ENCODE data around the gene ELL3. TPM values are rescaled to one million over a fixed set of nuclear protein-coding genes. Genes with fewer than 3 reads are reported as not detected.
"Not testable (repeated sequence)": the region's sequence is repeated elsewhere in the genome, so short reads cannot be mapped to it uniquely, and the experiment has no call there.

Gene ELL3, protein sequence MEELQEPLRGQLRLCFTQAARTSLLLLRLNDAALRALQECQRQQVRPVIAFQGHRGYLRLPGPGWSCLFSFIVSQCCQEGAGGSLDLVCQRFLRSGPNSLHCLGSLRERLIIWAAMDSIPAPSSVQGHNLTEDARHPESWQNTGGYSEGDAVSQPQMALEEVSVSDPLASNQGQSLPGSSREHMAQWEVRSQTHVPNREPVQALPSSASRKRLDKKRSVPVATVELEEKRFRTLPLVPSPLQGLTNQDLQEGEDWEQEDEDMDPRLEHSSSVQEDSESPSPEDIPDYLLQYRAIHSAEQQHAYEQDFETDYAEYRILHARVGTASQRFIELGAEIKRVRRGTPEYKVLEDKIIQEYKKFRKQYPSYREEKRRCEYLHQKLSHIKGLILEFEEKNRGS
- total RNA-seq, result 1 to 10 TPM; 1.4 to 2.4 TPM

DNA sequence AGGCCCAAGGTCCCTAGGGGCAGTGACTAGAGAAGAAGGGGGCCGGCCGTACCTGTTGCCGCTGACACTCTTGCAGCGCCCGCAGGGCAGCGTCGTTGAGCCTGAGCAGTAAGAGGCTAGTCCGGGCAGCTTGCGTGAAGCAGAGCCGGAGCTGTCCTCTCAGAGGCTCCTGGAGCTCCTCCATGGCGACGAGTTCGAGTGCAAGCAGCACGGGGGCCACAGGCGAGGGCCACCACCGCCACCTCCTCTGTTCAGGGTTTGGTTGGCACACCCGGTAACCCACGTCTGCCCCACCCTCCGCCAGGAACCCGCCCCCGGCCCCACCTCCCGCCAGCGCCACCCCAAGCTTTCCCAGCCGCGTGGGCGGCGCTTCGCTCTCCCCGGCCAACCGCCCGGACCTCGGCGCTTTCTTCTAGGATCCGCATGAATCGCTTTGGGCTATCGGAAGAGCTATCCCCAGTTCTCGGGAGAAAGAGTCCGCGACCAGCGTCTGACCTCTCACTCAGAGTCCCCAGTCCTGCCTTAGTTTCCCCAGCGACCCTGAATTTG, at the start of gene ELL3:
ELL3 (minus strand) TSS at position 249 of the 549 bp plus-strand sequence; CDS start at position 184, 65 bp downstream.
- peak; percentile 78 for DNase-seq
- peaks cover 7% of the 10 kb centered on the region for H3K36me3 Mint-ChIP-seq
- H3K9me3 Mint-ChIP-seq, result no peaks in the 10 kb centered on the region
- no peaks in the 10 kb centered on the region for H3K27me3 Mint-ChIP-seq
- H3K4me3 Mint-ChIP-seq, result peak within 1 kb of the TSS; percentile 86
- H3K4me1 Mint-ChIP-seq, result peaks cover 26% of the 10 kb centered on the region
- peak within 1 kb of the TSS; percentile 96 for H3K27ac Mint-ChIP-seq

GRCh38 chr15:43826029-43826507, 49.3 kb upstream of the ELL3 start:
- peak overlapping the region; percentile 88 for H3K4me3 Mint-ChIP-seq
- peaks cover 3% of the 10 kb centered on the region for H3K9me3 Mint-ChIP-seq
- peaks cover 48% of the 10 kb centered on the region for H3K4me1 Mint-ChIP-seq

GRCh38 chr15:43825305-43825704, 48.5 kb upstream of the ELL3 start:
- Mint-ChIP-seq H3K4me3 (peak overlapping the region; percentile 22), H3K4me1 (peaks cover 50% of the 10 kb centered on the region)

More at GRCh38 chr15:43826029-43826507, 49.3 kb upstream of the ELL3 start:
- peak overlapping the region; percentile 96 for H3K27ac Mint-ChIP-seq
- H3K27me3 Mint-ChIP-seq, result no peaks in the 10 kb centered on the region
- peaks cover 53% of the 10 kb centered on the region for H3K36me3 Mint-ChIP-seq
- no peak for DNase-seq

DNA sequence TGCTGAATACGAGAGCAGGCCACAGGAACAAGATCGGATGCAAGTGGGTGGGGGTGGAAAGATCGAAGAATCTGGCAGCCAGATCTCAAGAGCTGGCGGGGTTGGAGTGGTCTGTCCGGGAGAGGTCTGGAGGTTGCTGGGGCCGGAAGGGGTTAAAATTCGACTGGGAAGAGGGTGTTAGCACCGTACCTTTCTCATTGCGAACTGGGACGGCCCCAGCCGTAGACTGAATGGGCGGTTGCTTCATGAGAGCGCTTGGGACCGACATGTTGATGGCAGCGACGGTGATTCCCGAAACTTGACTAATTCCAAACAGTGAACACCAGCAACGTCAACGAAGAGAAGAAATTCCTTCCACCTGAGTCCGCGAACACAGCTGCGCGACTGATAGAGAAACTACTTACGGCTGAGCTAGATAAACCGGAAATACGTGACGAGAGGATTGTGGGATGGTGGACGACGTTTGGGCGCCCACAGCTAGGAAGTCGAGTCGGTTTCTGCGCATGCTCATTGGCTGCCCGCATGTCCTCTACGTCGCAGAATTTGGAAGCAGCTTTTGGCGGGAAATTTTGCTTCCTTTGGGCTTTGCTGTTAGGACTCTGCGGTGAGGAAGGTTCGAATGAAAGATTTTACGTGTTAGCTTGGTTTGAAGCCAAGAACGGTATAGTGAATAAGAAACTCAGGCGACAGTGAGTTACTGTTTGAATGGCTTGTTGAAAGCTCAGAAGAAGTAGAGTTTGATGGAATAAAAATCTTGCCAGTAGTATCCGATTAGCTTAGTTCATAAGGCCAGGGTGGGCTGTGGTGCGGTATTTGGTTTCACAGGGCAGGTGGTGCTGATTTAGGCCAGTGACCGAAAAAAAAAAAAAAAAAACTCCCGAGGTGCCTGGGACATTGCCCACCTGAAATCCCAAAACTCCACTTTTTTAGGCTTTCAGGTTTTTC, 47.8 kb upstream of the ELL3 start, which contains the start of gene MFAP1:
MFAP1 (minus strand) TSS at position 389 of the 945 bp plus-strand sequence; CDS start at position 268, 121 bp downstream.
- peaks cover 3% of the 10 kb centered on the region for H3K9me3 Mint-ChIP-seq
- DNase-seq, result peak; percentile 88
- H3K27ac Mint-ChIP-seq, result peak within 1 kb of the TSS; percentile 98
- H3K27me3 Mint-ChIP-seq, result no peaks in the 10 kb centered on the region
- H3K4me3 Mint-ChIP-seq, result peak within 1 kb of the TSS; percentile 100
- H3K4me1 Mint-ChIP-seq, result peaks cover 47% of the 10 kb centered on the region
- H3K36me3 Mint-ChIP-seq, result peaks cover 48% of the 10 kb centered on the region

More at GRCh38 chr15:43825305-43825704, 48.5 kb upstream of the ELL3 start:
- H3K27me3 Mint-ChIP-seq, H3K9me3 Mint-ChIP-seq, DNase-seq: not testable (repeated sequence)
- peak overlapping the region; percentile 98 for H3K27ac Mint-ChIP-seq
- peaks cover 52% of the 10 kb centered on the region for H3K36me3 Mint-ChIP-seq

DNA sequence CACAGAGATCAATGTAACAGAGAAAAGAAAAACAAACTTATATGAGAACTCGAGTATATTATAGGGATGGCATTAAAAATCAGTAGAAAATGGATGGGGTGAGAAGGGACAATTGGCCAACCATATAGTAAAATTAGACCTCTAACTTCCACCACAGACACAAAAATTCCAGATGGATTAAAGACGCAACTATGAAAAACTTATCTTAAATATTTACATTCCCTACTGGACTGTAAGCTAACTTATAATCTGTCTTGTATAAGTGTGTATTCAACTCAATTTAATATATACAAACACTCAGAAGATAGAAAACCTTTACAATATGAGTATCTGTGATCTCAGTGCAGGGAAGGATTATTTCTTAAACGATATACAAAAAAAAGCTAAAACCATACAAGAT, 44.7 kb upstream of the ELL3 start:
- no peaks in the 10 kb centered on the region for H3K27me3 Mint-ChIP-seq
- peak overlapping the region; percentile 47 for H3K4me3 Mint-ChIP-seq
- no peak for DNase-seq
- H3K9me3 Mint-ChIP-seq, result peaks cover 3% of the 10 kb centered on the region
- peak overlapping the region; percentile 7 for H3K27ac Mint-ChIP-seq
- H3K4me1 Mint-ChIP-seq, result peaks cover 41% of the 10 kb centered on the region
- H3K36me3 Mint-ChIP-seq, result peaks cover 32% of the 10 kb centered on the region

GRCh38 chr15:43815064-43815463, 38.3 kb upstream of the ELL3 start:
- not testable (repeated sequence) for H3K27ac Mint-ChIP-seq, DNase-seq, H3K27me3 Mint-ChIP-seq, H3K4me3 Mint-ChIP-seq, H3K9me3 Mint-ChIP-seq
- H3K4me1 Mint-ChIP-seq, result peaks cover 11% of the 10 kb centered on the region
- H3K36me3 Mint-ChIP-seq, result peaks cover 25% of the 10 kb centered on the region

DNA sequence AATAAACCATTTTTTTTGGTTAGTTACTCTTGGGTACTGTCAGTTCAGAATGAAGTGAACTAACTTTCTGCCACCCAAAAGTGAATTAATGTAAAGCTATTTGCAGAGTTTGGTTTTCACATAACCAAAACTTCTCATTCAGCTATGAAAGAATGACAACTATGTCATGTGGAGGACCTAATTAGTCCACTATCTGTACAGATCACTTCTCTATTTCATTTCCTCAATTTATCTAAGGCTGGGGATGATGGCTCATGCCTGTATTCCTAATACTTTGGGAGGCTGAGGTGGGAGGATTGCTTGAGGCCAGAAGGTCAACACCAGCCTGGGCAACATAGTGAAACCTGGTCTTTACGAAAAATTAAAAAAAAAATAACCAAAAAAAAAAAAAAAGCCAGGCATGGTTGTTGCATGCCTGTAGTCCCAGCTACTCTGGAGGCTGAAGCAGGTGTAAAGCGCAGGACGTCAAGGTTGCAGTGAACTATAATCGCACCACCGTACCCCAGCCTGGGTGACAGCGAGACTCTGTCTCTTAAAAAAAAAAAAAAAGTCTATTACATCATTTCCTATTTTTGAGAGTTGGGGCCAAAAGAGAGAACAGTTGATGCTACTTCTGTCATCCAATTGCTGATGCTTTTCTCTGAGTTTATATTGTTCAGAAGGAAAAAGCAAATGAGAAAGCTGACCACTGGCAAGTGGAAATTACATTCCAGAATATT, 32.4 kb upstream of the ELL3 start:
- Mint-ChIP-seq H3K36me3 (peaks cover 36% of the 10 kb centered on the region), H3K27me3 (no peaks in the 10 kb centered on the region), H3K4me1 (peaks cover 6% of the 10 kb centered on the region), H3K4me3 (no peak overlapping the region), H3K9me3 (no peaks in the 10 kb centered on the region), H3K27ac (peak overlapping the region; percentile 61)
- no peak for DNase-seq

- Mint-ChIP-seq H3K4me1 (peaks cover 6% of the 10 kb centered on the region), H3K27ac (no peak overlapping the region), H3K4me3 (no peak overlapping the region), H3K9me3 (no peaks in the 10 kb centered on the region), H3K27me3 (no peaks in the 10 kb centered on the region), H3K36me3 (peaks cover 36% of the 10 kb centered on the region)
- no peak for DNase-seq
These were observed 31.7 kb upstream of the ELL3 start for GRCh38 chr15:43808435-43808950.

DNA sequence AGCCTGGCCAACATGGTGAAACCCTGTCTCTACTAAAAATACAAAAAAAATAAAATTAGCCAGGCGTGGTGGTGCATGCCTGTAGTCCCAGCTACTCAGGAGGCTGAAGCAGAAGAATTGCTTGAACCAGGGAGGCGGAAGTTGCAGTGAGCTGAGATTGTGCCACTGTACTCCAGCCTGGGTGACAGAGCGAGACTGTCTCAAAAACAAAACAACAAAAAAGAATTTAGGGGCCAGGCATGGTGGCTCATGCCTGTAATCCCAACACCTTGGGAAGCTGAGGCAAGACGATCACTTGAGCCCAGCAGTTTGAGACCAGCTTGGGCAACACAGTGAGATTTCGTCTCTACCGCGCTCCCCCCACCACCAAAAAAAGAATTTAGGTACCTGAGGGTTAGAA, 25.9 kb upstream of the ELL3 start:
- H3K36me3 Mint-ChIP-seq, result peaks cover 57% of the 10 kb centered on the region
- not testable (repeated sequence) for H3K9me3 Mint-ChIP-seq, H3K27ac Mint-ChIP-seq, H3K27me3 Mint-ChIP-seq, DNase-seq, H3K4me3 Mint-ChIP-seq
- peaks cover 29% of the 10 kb centered on the region for H3K4me1 Mint-ChIP-seq

- Mint-ChIP-seq H3K9me3 (peaks cover 3% of the 10 kb centered on the region), H3K27me3 (no peaks in the 10 kb centered on the region), H3K27ac (peak within 1 kb of the TSS; percentile 96), H3K36me3 (peaks cover 47% of the 10 kb centered on the region), H3K4me1 (peaks cover 40% of the 10 kb centered on the region), H3K4me3 (peak within 1 kb of the TSS; percentile 97)
- peak; percentile 88 for DNase-seq
These were observed 23.7 kb upstream of the ELL3 start, which contains the start of gene HYPK for GRCh38 chr15:43800286-43801141. HYPK (plus strand) TSS chr15:43800599; CDS start chr15:43800623, 24 bp downstream.

- peak within 1 kb of the TSS; percentile 96 for H3K27ac Mint-ChIP-seq
- H3K4me1 Mint-ChIP-seq, result peaks cover 45% of the 10 kb centered on the region
- H3K27me3 Mint-ChIP-seq, result no peaks in the 10 kb centered on the region
- peaks cover 3% of the 10 kb centered on the region for H3K9me3 Mint-ChIP-seq
- peak within 1 kb of the TSS; percentile 97 for H3K4me3 Mint-ChIP-seq
- peaks cover 48% of the 10 kb centered on the region for H3K36me3 Mint-ChIP-seq
- no peak for DNase-seq
These were observed 23.1 kb upstream of the ELL3 start, which contains the start of gene SERINC4 for GRCh38 chr15:43799945-43800285. SERINC4 (minus strand) TSS chr15:43800220; CDS start chr15:43799986, 234 bp downstream.

- peak overlapping the region; percentile 96 for H3K27ac Mint-ChIP-seq
- peaks cover 49% of the 10 kb centered on the region for H3K4me1 Mint-ChIP-seq
- H3K36me3 Mint-ChIP-seq, result peaks cover 53% of the 10 kb centered on the region
- DNase-seq, result peak; percentile 20
- H3K9me3 Mint-ChIP-seq, result peaks cover 3% of the 10 kb centered on the region
- H3K27me3 Mint-ChIP-seq, result no peaks in the 10 kb centered on the region
- H3K4me3 Mint-ChIP-seq, result no peak overlapping the region
These were observed 22.6 kb upstream of the ELL3 start for GRCh38 chr15:43799209-43799944.
